Measurements from ENCODE around the gene IQSEC1.

- no peak for TF ChIP-seq CTCF (IDR thresholded peaks at IDR 0.05; ENCODE audit: poor library complexity)
- no peak for TF ChIP-seq EZH2 (IDR thresholded peaks at IDR 0.05; ENCODE audit: borderline replicate concordance)
- no peak for TF ChIP-seq EZH2phosphoT487 (IDR thresholded peaks at IDR 0.05; ENCODE audit: low read depth, severe bottlenecking, unreplicated experiment)
These were observed 189.0 kb downstream of the IQSEC1 start for GRCh38 chr3:12884186-12884680.

All from hepatocyte (in vitro differentiated cells).